SK-MEL-5 (cell line): ENCODE data around the gene FLVCR2. TPM values are rescaled to one million over a fixed set of nuclear protein-coding genes. Genes with fewer than 3 reads are reported as not detected.
A peak's percentile ranks its signal among the peaks of the same experiment; 100 is the strongest.
"Not testable (repeated sequence)": the region's sequence is repeated elsewhere in the genome, so short reads cannot be mapped to it uniquely, and the experiment has no call there.

Experiments
- DNase-seq: peaks from one replicate; pipeline ENCODE4 v3.0.0-alpha.2; 2016; ENCODE audit warnings: low read depth, low spot score
- in situ Hi-C: cut with HindIII; loops from 2 replicates; pipeline ENCODE4 v1.10.0; 2016; ENCODE audit warnings: low sequenced_read_pairs, high pct_unique_total_duplicates, low pct_unique_long_range_greater_than_20kb
- small RNA-seq, 2 experiments: library from RNA; depleted of rRNA; stranded (forward); fragments of <200 nt; gene quantifications; one replicate each; pipeline ENCODE3, GENCODE V24; 2014
- total RNA-seq: library from RNA; depleted of rRNA; stranded (reverse); fragments of >200 nt; shearing (Covaris generic); gene quantifications from 2 replicates; pipeline ENCODE4 v1.2.3, GENCODE V29; 2014; rRNA removed

Gene FLVCR2
- total RNA-seq, 1 experiment from 2014 or later: 2.6 TPM

DNA sequence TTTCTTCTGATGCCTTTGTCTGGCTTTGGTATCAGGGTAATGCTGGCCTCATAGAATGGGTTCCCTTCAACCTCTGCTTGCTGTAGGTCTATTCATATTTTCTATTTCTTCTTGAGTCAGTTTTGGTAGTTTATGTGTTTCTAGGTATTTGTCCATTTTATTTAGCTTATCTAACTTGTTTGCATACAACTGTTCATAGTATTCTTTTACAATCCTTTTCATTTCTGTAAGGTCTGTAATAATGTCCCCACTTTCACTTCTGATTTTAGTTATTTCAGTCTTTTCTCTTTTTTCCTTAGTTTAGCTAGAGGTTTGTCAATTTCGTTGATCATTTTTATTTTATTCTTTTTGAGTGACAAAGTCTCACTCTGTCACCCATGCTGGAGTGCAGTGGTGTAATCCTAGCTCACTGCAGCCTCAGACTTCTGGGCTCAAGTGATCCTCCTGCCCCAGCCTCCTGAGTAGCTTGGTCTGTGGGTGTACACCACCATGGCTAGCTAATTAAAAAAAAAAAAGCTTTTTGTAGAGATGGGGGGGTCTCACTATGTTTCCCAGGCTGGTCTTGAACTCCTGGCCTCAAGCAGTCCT, 94.3 kb downstream of the FLVCR2 start:
- in situ Hi-C loops: no loop called here
- no peak for DNase-seq

GRCh38 chr14:75673345-75674035, 95.1 kb downstream of the FLVCR2 start:
- DNase-seq: no peak
- in situ Hi-C loops: no loop called here

DNA sequence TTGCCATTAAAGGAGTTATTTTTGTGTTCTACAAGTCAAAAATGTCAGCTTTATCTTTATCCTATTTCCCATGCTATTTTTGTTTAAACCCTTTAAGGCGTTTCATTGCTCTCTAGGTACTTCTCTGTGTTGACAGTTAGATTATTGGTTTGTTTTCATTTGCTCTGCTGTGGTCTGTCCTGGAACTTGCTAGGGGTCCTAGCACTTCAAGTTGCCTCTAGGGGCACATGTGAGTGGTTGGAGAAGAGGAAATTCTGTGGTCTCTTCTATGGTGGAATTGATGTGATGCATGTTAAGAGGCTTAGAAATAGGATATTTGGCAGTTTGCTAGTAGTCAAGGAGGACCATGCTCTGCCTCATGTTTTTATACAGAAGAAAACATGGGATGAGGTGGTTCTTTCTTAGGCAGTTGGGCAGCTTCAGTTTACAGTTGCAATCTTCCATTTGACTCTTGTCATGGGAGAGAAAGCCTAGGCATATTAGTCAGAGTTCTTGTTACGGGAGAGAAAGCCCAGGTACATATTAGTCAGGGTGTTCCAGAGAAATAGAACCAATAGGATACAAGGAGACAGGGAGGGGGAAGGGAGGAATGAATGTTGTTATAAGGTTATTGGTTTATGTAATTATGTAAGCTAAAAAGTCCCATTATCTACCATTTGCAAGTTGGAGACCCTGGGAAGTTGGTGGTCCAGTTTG, 97.0 kb downstream of the FLVCR2 start:
- in situ Hi-C loops: no loop called here
- peak; percentile 22 for DNase-seq

DNA sequence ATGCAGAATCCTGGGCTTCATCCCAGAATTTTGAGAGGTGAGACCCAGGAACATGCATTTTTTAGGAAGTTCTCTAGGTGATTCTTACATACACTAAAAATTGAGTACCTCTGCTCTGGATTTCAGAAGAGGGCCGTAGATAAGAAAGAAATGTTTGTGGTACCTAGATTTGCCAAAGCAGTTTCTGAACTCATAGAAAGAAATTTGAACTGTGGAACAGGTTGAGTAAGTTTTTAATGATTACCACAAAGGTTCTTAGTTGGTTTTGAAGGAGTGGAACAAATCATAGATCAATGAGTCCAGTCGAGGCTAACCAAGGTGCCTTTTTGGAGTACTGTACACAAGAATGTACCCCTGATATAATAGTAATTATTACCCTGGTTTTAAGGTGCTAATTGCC, 107.5 kb downstream of the FLVCR2 start:
- DNase-seq: no peak
- in situ Hi-C loops: no loop called here

- peak; percentile 24 for DNase-seq
- in situ Hi-C loops: no loop called here
Measured at GRCh38 chr14:75689012-75689411, 110.6 kb downstream of the FLVCR2 start.

- in situ Hi-C loops: no loop called here
- DNase-seq: no peak
Measured at GRCh38 chr14:75690010-75690409, 111.6 kb downstream of the FLVCR2 start.

DNA sequence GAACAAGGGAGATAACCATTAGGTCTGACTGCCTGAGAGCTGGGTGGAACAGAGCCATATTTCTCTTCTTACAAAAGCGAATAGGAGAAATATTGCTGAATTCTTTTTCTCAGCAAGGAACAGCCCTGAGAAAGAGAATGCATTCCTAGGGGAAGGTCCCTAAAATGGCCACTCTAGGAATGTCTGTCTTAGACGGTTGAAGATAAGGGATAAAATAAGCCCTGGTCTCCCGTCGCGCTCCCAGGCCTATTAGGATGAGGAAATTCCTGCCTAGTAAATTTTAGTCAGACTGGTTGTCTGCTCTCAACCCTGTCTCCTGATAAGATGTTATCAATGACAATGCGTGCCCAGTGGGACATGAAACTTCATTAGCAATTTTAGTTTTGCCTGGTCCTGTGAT, 116.6 kb downstream of the FLVCR2 start:
- DNase-seq, in situ Hi-C loops: not testable (repeated sequence)

- in situ Hi-C loops: no loop called here
- peak; percentile 78 for DNase-seq
Measured at GRCh38 chr14:75697386-75697785, 119.0 kb downstream of the FLVCR2 start.

Small RNAs within 50 kb of the gene (small RNA-seq; reads per million reads assigned to genes)
- gene RNA5SP387: 0.10 to 1.8 reads per million in 2 experiments

Other genes starting within 250 kb of the FLVCR2 start
- 22.2 and 22.5 TPM in 2 replicates for gene JDP2, start 150.6 kb upstream of the FLVCR2 start, total RNA-seq
- gene BATF, start 56.2 kb upstream of the FLVCR2 start, total RNA-seq: 0.74 TPM in 1 of 2 replicates, not detected in the other
- 13.5 and 13.7 TPM in 2 replicates for gene ERG28, start 82.3 kb downstream of the FLVCR2 start, total RNA-seq
- 10.6 and 15.7 TPM in 2 replicates for gene TTLL5, start 82.6 kb downstream of the FLVCR2 start, total RNA-seq